Adrenal gland (tissue), 12 donors: Measurements from ENCODE around the gene TPD52L1. TPM values are rescaled to one million over a fixed set of nuclear protein-coding genes. Genes with fewer than 3 reads are reported as not detected.
A peak's percentile ranks its signal among the peaks of the same experiment; 100 is the strongest.

Experiments used
- DNase-seq, 7 donors: peaks; one replicate each; pipeline ENCODE4 v3.0.0-alpha.2; 2019 to 2020
- H3K27ac ChIP-seq, 5 donors: fragments of 200-600 bp; sonication (generic) in 4 of 5; 1 replicate in 3 of 5; 2 replicates in 2 of 5; pipeline versions ENCODE4 v1.5.1 to v1.8.0; 2016 to 2020; ENCODE audit warnings: mild to moderate bottlenecking in 1 of 5
- H3K27me3 ChIP-seq: fragments of 200-600 bp; 2 replicates; pipeline ENCODE4 v1.8.0; 2021
- H3K36me3 ChIP-seq, 2 donors: fragments of 200-600 bp; replicated peaks in 1 of 2; 1 replicate in 1 of 2; 2 replicates in 1 of 2; pipeline versions ENCODE4 v1.5.1 to v1.8.0; 2018 to 2022
- H3K4me1 ChIP-seq, 2 donors: fragments of 200-600 bp; replicated peaks in 1 of 2; 1 replicate in 1 of 2; 2 replicates in 1 of 2; pipeline versions ENCODE4 v1.5.1 to v1.8.0; 2018 to 2021
- H3K4me3 ChIP-seq, 4 donors: fragments of 200-600 bp; sonication (generic) in 3 of 4; one replicate each; pipeline ENCODE4 v1.5.1; 2016 to 2018
- H3K9me3 ChIP-seq, 3 donors: fragments of 200-600 bp; sonication (generic) in 1 of 3; replicated peaks in 1 of 3; 1 replicate in 2 of 3; 2 replicates in 1 of 3; pipeline versions ENCODE4 v1.5.1 to v1.8.0; 2016 to 2021
- POLR2A ChIP-seq, 2 donors: fragments of 450-650 bp; IDR thresholded peaks; one replicate each; pipeline ENCODE4 v1.6.1; 2017; ENCODE audit warnings: antibody characterized with exemption in 2 of 2, mild to moderate bottlenecking in 2 of 2, moderate library complexity in 1 of 2
- WGBS, 4 donors: extraction: QIAGEN DNeasy Blood & Tissue Kit in 2 of 4; methylation state at CpG; one replicate each; pipeline versions ENCODE4 v1.1.5 to v1.1.7; 2013 to 2017; 5-methylcytosine and 5-hydroxymethylcytosine counted together
- intact Hi-C, 2 donors: fragments of 100-400 bp; cut with DNase I; formaldehyde crosslinking; loops; one replicate each; pipeline versions ENCODE4 v1.14.1 to v1.15.0; 2022 to 2023
- polyA plus RNA-seq, 3 donors: library from polyadenylated mRNA; stranded (reverse); fragments of 200-250 nt in 2 of 3; fragments of 350-450 nt in 1 of 3; fragmentation: Illumina TruSeq in 1 of 3; extraction: RNeasy Lipid Tissue Mini Kit (QIAGEN cat#74804) in 1 of 3; gene quantifications; one replicate each; pipeline ENCODE4 v1.2.3, GENCODE V29; 2013 to 2014
- total RNA-seq, 9 donors: library from RNA; depleted of rRNA in 4 of 9; stranded (reverse); fragments of >200 nt in 4 of 9; fragments of 120-200 nt in 1 of 9; fragmentation: NEBNext Ultra II Directional in 1 of 9; extraction: Animal tissue kit (Norgen Biotek cat#: 25700) in 1 of 9; gene quantifications; one replicate each; pipeline versions ENCODE4 v1.1.0 to v1.2.4, GENCODE V29; 2013 to 2023
- TF ChIP-seq, protein P1 (sequence below), 6 experiments: fragments of 450-650 bp in 4 of 6; fragments of 200-600 bp in 2 of 6; sonication (generic) in 1 of 6; IDR thresholded peaks; 1 replicate in 5 of 6; 2 replicates in 1 of 6; pipeline versions ENCODE4 v1.5.1 to v1.8.0; 2016 to 2021; ENCODE audit warnings: antibody characterized with exemption in 6 of 6, mild to moderate bottlenecking in 2 of 6, moderate library complexity in 1 of 6
- donor health status: healthy with polysubstance abuse.
- donor health status: Bipolar disorder and iron deficiency.
- donor health status: DM: yes; HTN: yes; CAD: no.
- donor health status: DM: no; HTN: no; CAD: no.
- donor health status: DM: no; HTN: no; CAD: no.
- donor health status: DM: yes; HTN: yes; CAD: no.

TPD52L1 gene
- total and polyA plus RNA-seq, 12 donors: 37.0 to 2,041 (median 435) TPM

DNA sequence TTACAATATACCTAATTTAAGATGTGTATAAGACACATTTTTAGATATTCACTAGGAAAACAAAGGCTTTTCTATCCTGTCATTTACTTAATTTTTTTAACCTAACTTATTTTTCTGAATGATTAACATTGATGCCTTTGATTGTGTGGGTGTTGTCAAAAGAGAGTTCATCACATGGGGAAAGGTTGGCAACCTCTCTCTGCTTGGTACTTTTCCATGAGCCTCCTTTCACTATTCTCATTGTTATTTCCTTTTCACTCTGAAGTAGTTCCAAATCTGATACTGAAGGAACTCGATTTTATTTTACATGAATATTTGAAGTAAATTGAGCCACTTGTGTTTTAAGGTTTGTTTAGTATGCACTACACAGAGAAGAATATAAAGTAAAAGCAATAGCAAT is 35.9 kb downstream of the TPD52L1 start:
- TF ChIP-seq, protein P1, sequence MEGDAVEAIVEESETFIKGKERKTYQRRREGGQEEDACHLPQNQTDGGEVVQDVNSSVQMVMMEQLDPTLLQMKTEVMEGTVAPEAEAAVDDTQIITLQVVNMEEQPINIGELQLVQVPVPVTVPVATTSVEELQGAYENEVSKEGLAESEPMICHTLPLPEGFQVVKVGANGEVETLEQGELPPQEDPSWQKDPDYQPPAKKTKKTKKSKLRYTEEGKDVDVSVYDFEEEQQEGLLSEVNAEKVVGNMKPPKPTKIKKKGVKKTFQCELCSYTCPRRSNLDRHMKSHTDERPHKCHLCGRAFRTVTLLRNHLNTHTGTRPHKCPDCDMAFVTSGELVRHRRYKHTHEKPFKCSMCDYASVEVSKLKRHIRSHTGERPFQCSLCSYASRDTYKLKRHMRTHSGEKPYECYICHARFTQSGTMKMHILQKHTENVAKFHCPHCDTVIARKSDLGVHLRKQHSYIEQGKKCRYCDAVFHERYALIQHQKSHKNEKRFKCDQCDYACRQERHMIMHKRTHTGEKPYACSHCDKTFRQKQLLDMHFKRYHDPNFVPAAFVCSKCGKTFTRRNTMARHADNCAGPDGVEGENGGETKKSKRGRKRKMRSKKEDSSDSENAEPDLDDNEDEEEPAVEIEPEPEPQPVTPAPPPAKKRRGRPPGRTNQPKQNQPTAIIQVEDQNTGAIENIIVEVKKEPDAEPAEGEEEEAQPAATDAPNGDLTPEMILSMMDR (IDR thresholded peaks at IDR 0.05): no peak
- TF ChIP-seq POLR2A (IDR thresholded peaks at IDR 0.05): peak in 1 of 2 donors; percentile 15
- H3K27ac ChIP-seq: peak overlapping the region; percentile 63 to 79 (median 70)
- intact Hi-C loops: no loop called here
- peaks cover 62 to 69% of the 10 kb centered on the region in 2 donors for H3K4me1 ChIP-seq
- H3K9me3 ChIP-seq: no peaks in the 10 kb centered on the region
- H3K36me3 ChIP-seq: no peaks in the 10 kb centered on the region
- no peaks in the 10 kb centered on the region for H3K27me3 ChIP-seq
- H3K4me3 ChIP-seq: no peak overlapping the region
- 16 to 30% (median 24%) methylated on average over 1 of the region's 1 CpG for WGBS, 4 donors
- DNase-seq: peak in 1 of 7 donors; percentile 52

GRCh38 chr6:125190667-125191066 is 37.1 kb downstream of the TPD52L1 start:
- no peaks in the 10 kb centered on the region for H3K27me3 ChIP-seq
- H3K9me3 ChIP-seq: no peaks in the 10 kb centered on the region
- H3K4me1 ChIP-seq: peaks cover 74 to 80% of the 10 kb centered on the region in 2 donors
- H3K4me3 ChIP-seq: no peak overlapping the region
- no peak for DNase-seq
- 93 to 97% (median 94%) methylated on average over 4 of the region's 4 CpGs for WGBS, 4 donors
- peak overlapping the region in 3 of 5 donors; percentile 41 to 79 (median 70) for H3K27ac ChIP-seq
- H3K36me3 ChIP-seq: no peaks in the 10 kb centered on the region
- intact Hi-C loops: no loop called here
- TF ChIP-seq, protein P1 (IDR thresholded peaks at IDR 0.05): no peak
- TF ChIP-seq POLR2A (IDR thresholded peaks at IDR 0.05): no peak

- Histone ChIP-seq H3K27ac (peak overlapping the region; percentile 8 to 79 (median 69)), H3K4me1 (peaks cover 87 to 94% of the 10 kb centered on the region in 2 donors), H3K9me3 (no peaks in the 10 kb centered on the region), H3K36me3 (no peaks in the 10 kb centered on the region), H3K4me3 (peak overlapping the region in 1 of 4 donors; percentile 5), H3K27me3 (no peaks in the 10 kb centered on the region)
- WGBS, 4 donors: 25 to 28% (median 26%) methylated on average over 5 of the region's 5 CpGs
- TF ChIP-seq, protein P1 (IDR thresholded peaks at IDR 0.05): peak; percentile 75 to 87 (median 80)
- peak in 1 of 2 donors; percentile 44 for TF ChIP-seq POLR2A (IDR thresholded peaks at IDR 0.05)
- peak; percentile 68 to 92 (median 80) for DNase-seq
- intact Hi-C loops: no loop called here
Measured at GRCh38 chr6:125191916-125192609, 38.5 kb downstream of the TPD52L1 start.

DNA sequence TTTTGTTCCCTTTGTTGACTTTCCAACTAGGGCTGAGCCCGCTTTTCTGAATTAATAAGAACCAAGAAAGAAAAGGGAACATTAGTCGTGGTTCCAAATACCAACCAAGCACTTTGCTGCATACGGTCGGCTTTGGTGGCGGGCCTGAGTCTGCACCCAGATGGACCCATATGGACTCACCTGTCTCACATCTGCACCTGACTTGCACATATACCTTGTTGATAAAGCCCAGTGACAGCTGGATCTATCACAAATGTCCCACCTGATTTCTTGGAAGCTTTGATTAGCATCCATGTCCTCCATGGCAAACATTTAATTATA is 39.0 kb downstream of the TPD52L1 start:
- no peaks in the 10 kb centered on the region for H3K9me3 ChIP-seq
- no peak for DNase-seq
- H3K36me3 ChIP-seq: no peaks in the 10 kb centered on the region
- intact Hi-C loops: no loop called here
- H3K4me1 ChIP-seq: peaks cover 93 to 95% of the 10 kb centered on the region in 2 donors
- TF ChIP-seq POLR2A (IDR thresholded peaks at IDR 0.05): no peak
- TF ChIP-seq, protein P1 (IDR thresholded peaks at IDR 0.05): peak in 2 of 6 experiments; percentile 0 to 17
- no peak overlapping the region for H3K4me3 ChIP-seq
- no peaks in the 10 kb centered on the region for H3K27me3 ChIP-seq
- WGBS, 4 donors: 88 to 96% (median 94%) methylated on average over 5 of the region's 5 CpGs
- peak overlapping the region in 3 of 5 donors; percentile 69 to 79 (median 70) for H3K27ac ChIP-seq
